Spinal cord (tissue), 10 donors: ENCODE data around the gene BMF. TPM values are rescaled to one million over a fixed set of nuclear protein-coding genes. Genes with fewer than 3 reads are reported as not detected.

Source experiments
- DNase-seq, 6 donors: peaks; one replicate each; pipeline versions ENCODE4 v3.0.0 to v3.0.0-alpha.2; 2013 to 2015; ENCODE audit warnings: low spot score in 6 of 6, low read depth in 4 of 6
- H3K27ac ChIP-seq: one replicate; pipeline ENCODE4 v1.5.1; 2013; ENCODE audit warnings: low read depth, low read length, control low read depth
- H3K27me3 ChIP-seq: one replicate; pipeline ENCODE4 v1.6.1; 2013; ENCODE audit warnings: low read length; ENCODE audit not compliant: control insufficient read depth, insufficient read depth
- H3K36me3 ChIP-seq: one replicate; pipeline ENCODE4 v1.6.1; 2013; ENCODE audit warnings: low read length; ENCODE audit not compliant: control insufficient read depth, insufficient read depth
- H3K4me1 ChIP-seq: one replicate; pipeline ENCODE4 v1.6.1; 2013; ENCODE audit warnings: low read length; ENCODE audit not compliant: control insufficient read depth, insufficient read depth
- H3K4me3 ChIP-seq: one replicate; pipeline ENCODE4 v1.5.1; 2013; ENCODE audit warnings: low read depth, low read length, control low read depth
- H3K9me3 ChIP-seq: one replicate; pipeline ENCODE4 v1.6.1; 2013; ENCODE audit warnings: low read length; ENCODE audit not compliant: control insufficient read depth, insufficient read depth
- whole genome bisulfite sequencing: methylation state at CpG from one replicate; pipeline ENCODE4 v1.1.5; 2013; ENCODE audit warnings: missing lambda C conversion rate; ENCODE audit not compliant: insufficient coverage; 5-methylcytosine and 5-hydroxymethylcytosine counted together
- polyA plus RNA-seq, 2 donors: library from polyadenylated mRNA; unstranded; fragments of 120-200 nt; gene quantifications; one replicate each; pipeline ENCODE4 v1.2.1, GENCODE V29; 2013; ENCODE audit not compliant: insufficient read length in 2 of 2
- total RNA-seq, 2 donors: library from RNA; depleted of rRNA in 1 of 2; stranded (reverse); fragments of 120-200 nt in 1 of 2; fragments of >200 nt in 1 of 2; gene quantifications; one replicate each; pipeline versions ENCODE4 v1.2.3 to v1.2.4, GENCODE V29; 2013 to 2014
- donor health status: healthy.

BMF gene
- total and polyA plus RNA-seq, 4 donors: 4.6 to 10.3 (median 7.9) TPM

GRCh38 chr15:40044717-40045571, 63.7 kb downstream of the BMF start:
- H3K36me3 ChIP-seq: peaks cover 5% of the 10 kb centered on the region
- H3K27ac ChIP-seq: no peak overlapping the region
- peaks cover 25% of the 10 kb centered on the region for H3K4me1 ChIP-seq
- peak overlapping the region; percentile 28 for H3K4me3 ChIP-seq
- peak in 5 of 6 donors; percentile 48 to 86 (median 59) for DNase-seq
- H3K9me3 ChIP-seq: no peaks in the 10 kb centered on the region
- no peaks in the 10 kb centered on the region for H3K27me3 ChIP-seq
- WGBS: 3% methylated on average over 13 of the region's 22 CpGs

- WGBS: 84% methylated on average over 8 of the region's 10 CpGs
- Histone ChIP-seq H3K9me3 (no peaks in the 10 kb centered on the region), H3K4me3 (no peak overlapping the region), H3K36me3 (peaks cover 5% of the 10 kb centered on the region), H3K27ac (no peak overlapping the region), H3K4me1 (peaks cover 30% of the 10 kb centered on the region), H3K27me3 (no peaks in the 10 kb centered on the region)
- no peak for DNase-seq
Measured at GRCh38 chr15:40043927-40044716, 64.6 kb downstream of the BMF start.

- H3K9me3 ChIP-seq: no peaks in the 10 kb centered on the region
- 94% methylated on average over 3 of the region's 5 CpGs for WGBS
Measured at GRCh38 chr15:40042791-40043320, 65.8 kb downstream of the BMF start.

GRCh38 chr15:40040770-40041169, 67.9 kb downstream of the BMF start:
- H3K4me3 ChIP-seq: no peak overlapping the region
- H3K36me3 ChIP-seq: peaks cover 6% of the 10 kb centered on the region
- H3K27me3 ChIP-seq: no peaks in the 10 kb centered on the region

More at GRCh38 chr15:40042791-40043320, 65.8 kb downstream of the BMF start:
- H3K27ac ChIP-seq: no peak overlapping the region
- DNase-seq: no peak
- no peak overlapping the region for H3K4me3 ChIP-seq
- peaks cover 5% of the 10 kb centered on the region for H3K36me3 ChIP-seq
- no peaks in the 10 kb centered on the region for H3K27me3 ChIP-seq
- peaks cover 23% of the 10 kb centered on the region for H3K4me1 ChIP-seq

GRCh38 chr15:40040293-40040635, 68.4 kb downstream of the BMF start:
- 60% methylated on average over 5 of the region's 6 CpGs for WGBS
- Histone ChIP-seq H3K4me3 (no peak overlapping the region), H3K27ac (no peak overlapping the region), H3K27me3 (no peaks in the 10 kb centered on the region), H3K4me1 (peaks cover 14% of the 10 kb centered on the region), H3K9me3 (no peaks in the 10 kb centered on the region), H3K36me3 (peaks cover 7% of the 10 kb centered on the region)
- no peak for DNase-seq

More at GRCh38 chr15:40040770-40041169, 67.9 kb downstream of the BMF start:
- Histone ChIP-seq H3K9me3 (no peaks in the 10 kb centered on the region), H3K27ac (no peak overlapping the region), H3K4me1 (peaks cover 14% of the 10 kb centered on the region)
- WGBS: 90% methylated on average over 2 of the region's 3 CpGs
- no peak for DNase-seq

- H3K27me3 ChIP-seq: no peaks in the 10 kb centered on the region
- H3K4me1 ChIP-seq: peaks cover 7% of the 10 kb centered on the region
- H3K4me3 ChIP-seq: peak within 1 kb of the TSS; percentile 99
- peaks cover 12% of the 10 kb centered on the region for H3K36me3 ChIP-seq
- DNase-seq: peak; percentile 85 to 98 (median 90)
- no peaks in the 10 kb centered on the region for H3K9me3 ChIP-seq
- 0% methylated on average over 38 of the region's 59 CpGs for WGBS
- peak within 1 kb of the TSS; percentile 97 for H3K27ac ChIP-seq
Measured at GRCh38 chr15:40038638-40039543, 69.8 kb downstream of the BMF start, which contains the start of gene SRP14. SRP14 (minus strand) TSS chr15:40039181; CDS start chr15:40039116, 65 bp downstream.

GRCh38 chr15:40038275-40038637, 70.4 kb downstream of the BMF start:
- H3K9me3 ChIP-seq: no peaks in the 10 kb centered on the region
- H3K27ac ChIP-seq: peak overlapping the region; percentile 97
- H3K27me3 ChIP-seq: no peaks in the 10 kb centered on the region
- WGBS: 1% methylated on average over 18 of the region's 18 CpGs
- DNase-seq: peak in 2 of 6 donors; percentile 28 to 52
- H3K4me1 ChIP-seq: peaks cover 7% of the 10 kb centered on the region
- peaks cover 16% of the 10 kb centered on the region for H3K36me3 ChIP-seq
- H3K4me3 ChIP-seq: peak overlapping the region; percentile 99
